HG02870 (cell line): ENCODE measurements around the gene ZCCHC7.
"Not testable (repeated sequence)": the region's sequence is repeated elsewhere in the genome, so short reads cannot be mapped to it uniquely, and the experiment has no call there.

Experiments used
- ATAC-seq: cut with Tn5 transposase; IDR thresholded peaks from one replicate; pipeline ENCODE4 v1.9.1; 2021; ENCODE audit warnings: mild to moderate bottlenecking, moderate library complexity; ENCODE audit not compliant: unreplicated experiment

Gene ZCCHC7

DNA sequence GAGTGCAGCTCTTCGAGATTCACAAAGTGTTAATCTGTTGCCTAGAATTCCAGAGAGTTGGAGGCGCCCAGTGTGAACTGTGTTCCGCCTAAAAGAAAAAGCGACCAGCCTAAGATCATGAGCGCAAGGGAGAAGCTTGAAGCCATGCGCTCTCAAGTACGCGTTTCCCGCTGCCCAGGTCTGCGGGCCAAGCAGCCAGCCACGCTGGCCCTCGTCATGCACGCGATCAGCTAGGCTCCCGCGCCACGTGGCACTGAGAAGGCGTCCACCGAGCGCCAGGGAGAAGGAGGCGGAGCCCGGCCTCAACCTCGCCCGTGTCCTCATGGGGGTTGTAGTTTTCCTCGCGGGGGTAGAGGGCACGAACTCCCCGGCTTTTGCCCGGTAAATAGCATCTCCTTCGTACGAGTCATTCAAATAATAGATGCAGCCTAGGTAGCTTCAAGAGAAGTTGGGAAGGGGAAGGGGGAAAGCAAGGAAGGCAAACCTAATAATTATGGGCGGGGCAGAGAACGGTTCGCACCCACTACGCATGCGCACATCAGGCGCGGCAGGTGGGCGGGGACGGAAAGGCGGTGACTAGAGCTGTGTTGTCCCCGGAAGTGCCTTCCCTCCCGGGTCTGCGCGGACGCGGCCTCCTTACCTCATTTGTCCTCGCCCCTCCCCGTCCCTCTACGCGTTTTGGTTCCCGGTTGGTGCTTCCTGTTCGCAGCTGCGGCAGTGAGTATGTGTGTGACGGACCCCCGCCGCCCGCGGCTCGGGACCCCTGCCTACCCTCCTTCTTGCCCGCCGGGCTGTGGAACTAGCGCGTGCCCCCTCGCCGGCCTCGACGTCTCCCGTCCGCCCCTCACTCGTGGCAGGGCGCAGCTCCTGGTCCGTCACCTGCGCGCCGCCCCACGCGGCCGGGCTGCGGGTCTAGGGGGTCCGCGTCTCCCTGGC is at the start of gene ZCCHC7:
Gene ZCCHC7, plus strand, starts transcription at position 668 of the 936 bp plus-strand sequence.
- peak; percentile 95 for ATAC-seq

DNA sequence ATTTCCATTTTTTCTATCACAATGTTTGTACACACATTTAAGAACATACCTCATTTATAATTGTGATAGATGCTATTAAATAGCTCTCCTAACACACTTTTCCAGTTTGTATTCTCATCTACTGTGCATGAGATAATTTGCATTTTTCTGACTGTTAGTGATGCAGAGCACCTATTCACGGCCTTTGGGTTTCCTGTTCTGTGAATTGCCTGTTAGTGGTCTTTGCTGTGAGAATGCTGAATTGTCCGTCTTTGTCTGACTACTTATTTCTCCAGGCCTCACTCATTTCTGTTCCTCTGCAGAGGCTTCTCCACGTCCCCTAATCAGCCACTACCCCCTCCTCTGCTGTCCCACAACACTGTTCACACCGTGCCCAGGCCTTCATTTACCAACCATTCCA is 45.6 kb upstream of the ZCCHC7 start:
- ATAC-seq: not testable (repeated sequence)

DNA sequence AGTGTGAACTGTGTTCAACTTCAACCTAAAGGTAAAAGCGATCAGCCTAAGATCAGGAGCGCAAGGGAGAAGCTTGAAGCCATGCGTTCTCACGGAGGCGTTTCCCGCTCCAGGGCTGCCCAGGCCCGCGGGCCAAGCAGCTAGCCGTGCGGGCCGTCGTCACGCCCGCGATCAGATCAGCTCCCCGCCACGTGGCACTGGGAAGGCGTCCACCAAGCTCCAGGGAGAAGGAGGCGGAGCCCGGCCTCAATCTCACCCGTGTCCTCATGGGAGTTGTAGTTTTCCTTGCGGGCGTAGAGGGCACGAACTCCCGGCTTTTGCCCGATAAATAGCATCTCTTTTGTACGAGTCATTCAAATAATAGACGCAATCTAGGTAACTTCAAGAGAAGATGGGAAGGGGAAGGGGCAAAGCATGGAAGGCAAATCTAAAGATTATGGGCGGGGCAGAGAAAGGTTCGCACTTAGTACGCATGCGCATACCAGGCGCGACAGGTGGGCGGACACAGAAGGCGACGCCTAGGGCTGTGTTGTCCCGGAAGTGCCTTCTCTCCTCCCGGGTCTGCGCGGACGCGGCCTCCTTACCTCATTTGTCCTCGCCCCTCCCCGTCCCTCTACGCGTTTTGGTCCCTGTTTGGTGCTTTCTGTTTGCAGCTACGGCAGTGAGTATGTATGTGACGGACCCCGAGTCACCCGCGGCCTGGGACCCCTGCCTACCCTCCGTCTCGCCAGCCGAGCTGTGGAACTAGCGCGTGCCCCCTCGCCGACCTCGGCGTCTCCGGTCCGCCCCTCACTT is 40.8 kb upstream of the ZCCHC7 start:
- peak; percentile 87 for ATAC-seq

DNA sequence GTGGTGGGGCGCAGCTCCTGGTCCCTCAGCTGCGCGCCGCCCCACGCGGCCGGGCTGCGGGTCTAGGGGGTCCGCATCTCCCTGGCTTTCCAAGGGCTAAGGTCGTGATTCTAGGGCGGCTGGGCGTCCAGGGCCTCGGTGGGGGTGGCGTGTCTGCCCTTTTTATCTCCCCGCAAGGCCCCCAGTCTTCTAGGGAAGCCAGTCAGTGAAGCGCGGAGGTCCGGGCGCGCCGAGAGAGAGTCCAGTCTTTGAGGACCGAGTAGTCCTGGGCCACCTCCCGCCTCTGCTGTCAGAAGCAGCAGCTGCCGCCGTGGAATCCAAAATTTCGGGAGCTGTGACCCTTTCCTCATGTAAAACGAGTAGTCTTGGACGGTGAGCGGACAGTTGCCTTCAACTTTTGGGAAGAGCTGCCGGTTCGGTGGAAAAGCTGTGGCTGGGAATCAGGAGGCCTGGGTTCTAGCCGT is 40.2 kb upstream of the ZCCHC7 start:
- ATAC-seq: peak; percentile 38

DNA sequence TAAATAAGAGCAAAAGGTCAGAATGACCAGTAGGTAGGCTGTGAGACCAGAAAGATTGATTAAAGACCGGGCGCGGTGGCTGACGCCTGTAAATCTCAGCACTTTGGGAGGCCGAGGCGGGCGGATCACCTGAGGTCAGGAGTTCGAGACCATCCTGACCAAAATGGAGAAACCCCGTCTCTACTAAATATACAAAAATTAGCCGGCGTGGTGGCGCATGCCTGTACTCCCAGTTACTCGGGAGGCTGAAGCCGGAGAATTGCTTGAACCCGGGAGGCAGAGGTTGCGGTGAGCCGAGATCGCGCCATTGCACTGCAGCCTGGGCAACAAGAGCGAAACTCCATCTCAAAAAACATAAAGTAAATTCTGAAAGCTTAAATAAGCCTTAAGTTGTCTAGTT is 38.9 kb upstream of the ZCCHC7 start:
- ATAC-seq: not testable (repeated sequence)

DNA sequence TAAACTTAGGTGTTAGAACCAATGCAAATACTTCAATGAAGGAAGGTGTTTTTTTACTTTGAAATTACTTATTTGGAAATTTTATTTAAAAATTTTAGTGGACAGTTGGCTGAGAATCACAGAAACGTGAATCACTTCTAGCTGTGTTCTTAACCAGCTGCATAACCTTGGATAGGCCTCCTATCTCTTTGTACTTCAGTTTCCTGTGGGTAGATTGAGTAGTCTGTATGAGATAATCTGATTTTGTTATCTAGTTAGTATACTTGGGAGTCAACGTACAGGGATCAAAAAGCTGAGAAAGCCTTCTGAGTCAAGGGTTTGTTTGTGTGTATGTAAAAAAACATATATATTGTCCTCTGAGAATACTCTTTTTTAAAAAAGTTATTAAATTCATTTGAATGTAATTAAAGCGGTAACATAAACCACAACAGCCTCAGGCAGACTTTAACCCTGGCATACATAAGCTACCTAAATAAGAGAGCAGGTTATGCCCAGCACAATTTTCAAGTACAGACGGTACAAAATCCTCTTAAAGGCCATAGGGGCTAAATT is 38.1 kb upstream of the ZCCHC7 start:
- ATAC-seq: no peak

DNA sequence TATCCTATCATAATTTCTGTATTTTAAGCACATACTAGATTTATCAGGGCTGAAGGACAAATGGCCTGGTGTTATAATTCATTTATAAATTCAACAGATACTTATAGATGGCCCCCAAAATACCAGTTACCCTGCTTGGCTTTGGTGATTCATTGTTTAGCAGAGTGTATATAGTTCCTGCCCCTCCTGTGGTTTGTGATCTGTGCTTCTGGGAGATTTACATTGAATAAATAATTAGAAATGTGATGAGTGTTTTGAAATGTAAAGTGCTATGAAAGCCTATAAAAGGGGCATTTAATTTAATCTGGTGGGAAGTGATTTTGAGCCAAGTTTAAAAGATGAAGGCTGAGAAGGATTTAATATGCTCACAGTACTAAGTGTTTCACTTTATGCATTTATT is 36.7 kb upstream of the ZCCHC7 start:
- ATAC-seq: no peak

DNA sequence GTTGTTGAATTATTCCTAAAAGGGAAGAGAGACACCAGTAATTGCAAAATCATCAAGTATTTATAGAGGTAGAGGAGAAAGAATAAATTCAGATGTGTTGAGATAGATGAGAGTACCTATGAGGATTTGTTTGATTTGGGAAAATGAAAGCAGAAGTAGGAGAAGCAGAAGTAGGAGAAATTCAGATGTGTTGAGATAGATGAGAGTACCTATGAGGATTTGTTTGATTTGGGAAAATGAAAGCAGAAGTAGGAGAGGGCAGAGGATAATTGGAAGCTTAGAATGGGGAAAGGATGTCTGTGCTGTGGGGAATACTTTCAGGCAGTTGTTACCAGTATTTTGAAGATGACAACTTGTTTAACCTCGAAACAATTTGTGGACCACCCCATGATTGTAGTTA is 35.1 kb upstream of the ZCCHC7 start:
- ATAC-seq: no peak

DNA sequence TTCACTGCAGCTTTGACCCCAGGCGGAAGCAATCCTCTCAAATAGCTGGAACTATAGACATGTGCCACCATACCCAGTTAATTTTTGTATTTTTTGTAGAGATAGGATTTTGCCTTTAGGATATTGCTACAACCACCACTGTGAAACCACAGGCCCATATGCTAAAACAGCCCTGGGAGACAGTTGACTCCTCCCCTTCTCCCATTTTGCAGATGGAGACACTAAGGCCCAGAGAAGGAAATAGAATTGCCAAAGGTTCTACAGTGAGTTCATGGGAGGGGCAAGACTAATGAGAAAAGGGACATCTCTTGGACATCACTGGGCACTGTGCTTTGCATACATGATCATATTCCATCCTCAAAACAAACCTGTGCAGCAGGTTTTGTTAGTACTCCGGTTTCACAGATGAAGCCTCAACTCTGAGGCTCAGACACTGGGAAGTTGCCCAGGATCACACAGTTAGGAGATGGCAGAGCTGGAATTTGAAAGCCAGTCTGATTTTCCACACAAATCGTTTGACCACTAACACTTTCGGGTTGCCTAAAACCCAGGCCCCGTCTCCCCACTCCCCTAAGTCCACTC is 27.6 kb upstream of the ZCCHC7 start:
- ATAC-seq: not testable (repeated sequence)

DNA sequence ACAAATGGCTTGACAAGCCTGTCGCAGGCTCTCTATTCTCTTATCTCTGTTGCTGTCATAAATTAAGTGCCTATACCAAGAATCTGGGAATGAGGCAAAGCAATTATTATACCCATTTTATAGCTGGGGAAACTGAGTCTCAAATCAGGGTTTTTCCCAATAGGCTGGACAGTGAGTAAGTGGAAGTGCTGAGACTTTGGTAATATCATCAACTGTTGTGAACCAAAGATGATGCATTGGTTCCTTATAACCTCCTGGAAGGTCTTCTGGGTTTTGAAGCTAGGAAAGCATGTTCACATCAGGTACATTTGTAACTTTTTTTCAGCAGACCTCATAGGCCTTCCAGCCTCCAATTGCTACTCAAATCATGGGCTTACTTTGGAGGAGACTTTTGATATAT is 25.6 kb upstream of the ZCCHC7 start:
- ATAC-seq: no peak

DNA sequence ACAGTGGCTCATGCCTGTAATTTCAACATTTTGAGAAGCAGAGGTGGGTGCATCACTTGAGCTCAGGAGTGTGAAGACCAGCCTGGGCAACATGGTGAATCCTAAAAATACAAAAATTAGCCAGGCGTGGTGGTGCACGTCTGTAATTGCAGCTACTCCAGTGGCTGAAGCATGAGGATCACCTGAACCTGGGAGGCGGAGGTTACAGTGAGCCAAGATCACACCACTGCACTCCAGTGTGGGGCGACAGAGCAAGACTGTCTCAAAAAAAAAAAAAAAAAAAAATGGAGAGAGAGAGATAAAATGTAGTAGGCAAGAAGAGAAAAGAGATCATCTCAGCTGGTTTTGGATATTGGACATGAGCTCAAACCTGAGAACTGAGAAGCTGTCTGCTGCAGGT is 23.7 kb upstream of the ZCCHC7 start:
- no peak for ATAC-seq

DNA sequence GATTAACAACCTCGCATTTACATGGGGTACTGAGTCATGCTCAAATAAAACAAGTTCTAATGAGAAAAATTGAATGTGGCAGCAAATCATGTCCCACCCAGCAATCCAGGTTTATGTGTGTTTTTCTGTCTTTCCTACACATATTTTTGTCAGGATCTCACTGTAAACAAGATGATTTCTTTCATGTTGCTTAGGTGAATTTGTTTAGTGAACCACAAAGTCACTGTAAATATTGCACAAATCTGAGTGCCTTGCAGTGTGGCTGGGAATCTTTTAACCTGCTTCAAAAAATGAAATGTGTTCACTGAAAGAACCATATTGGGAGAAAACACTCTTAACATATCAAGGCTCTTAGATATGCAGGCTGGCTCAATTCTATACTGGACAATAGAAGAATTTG is 23.1 kb upstream of the ZCCHC7 start:
- ATAC-seq: no peak

DNA sequence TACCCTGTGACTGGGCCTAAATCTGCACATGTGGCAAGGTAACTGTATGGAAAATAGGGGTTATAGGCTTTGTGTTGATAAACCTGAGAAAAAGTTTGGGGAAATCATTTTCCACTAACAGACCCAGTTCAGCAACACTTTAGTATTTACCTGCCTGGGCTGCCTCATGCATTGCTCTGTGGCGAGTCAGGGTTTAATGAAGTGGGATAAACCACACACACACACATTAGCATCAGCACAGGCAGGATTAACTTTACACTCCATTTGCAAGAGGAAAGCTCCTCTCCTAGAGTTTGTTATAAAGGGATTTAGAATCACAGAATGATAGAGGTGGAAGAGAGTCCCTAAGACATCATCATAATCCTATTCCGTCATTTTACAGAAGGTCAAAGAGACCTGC is 20.0 kb upstream of the ZCCHC7 start:
- ATAC-seq: no peak

DNA sequence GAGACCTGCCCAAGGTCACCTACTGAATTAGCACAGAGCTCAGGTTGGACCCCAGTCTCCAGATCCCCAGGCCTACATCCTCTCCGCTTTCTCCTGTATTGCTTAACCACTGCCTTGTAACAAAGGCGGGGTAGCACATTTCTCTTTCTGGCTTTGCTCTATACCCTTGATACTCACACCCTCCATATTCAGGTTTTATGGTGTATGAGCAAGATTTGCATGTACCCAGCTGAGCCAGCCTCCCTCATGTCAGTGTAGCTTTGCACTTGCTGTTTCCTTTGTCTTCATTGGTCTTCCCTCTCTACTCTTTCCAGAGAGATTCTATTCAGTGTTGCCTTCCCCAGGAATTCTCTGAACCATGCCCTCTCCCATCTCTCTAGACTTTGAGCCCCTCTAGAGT is 19.6 kb upstream of the ZCCHC7 start:
- ATAC-seq: no peak

DNA sequence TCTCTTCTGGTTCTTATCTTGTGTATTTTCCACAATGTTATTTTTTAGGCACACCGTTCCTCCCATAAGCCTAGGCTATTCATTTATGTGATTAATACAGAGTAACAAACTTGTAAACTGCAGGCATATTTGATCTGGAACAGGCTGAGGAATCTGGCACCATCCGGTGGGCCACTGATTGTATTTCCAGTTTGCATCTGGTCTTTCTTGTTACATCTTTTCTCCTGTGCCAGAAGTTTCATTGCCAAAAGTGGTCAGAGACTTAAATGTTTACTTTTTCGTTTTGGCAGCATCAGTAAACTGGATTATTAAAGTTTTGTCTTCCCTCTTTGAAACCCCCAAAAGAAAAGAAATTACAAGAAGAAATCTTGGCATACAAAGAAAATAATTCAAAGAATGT is 17.9 kb upstream of the ZCCHC7 start:
- no peak for ATAC-seq

DNA sequence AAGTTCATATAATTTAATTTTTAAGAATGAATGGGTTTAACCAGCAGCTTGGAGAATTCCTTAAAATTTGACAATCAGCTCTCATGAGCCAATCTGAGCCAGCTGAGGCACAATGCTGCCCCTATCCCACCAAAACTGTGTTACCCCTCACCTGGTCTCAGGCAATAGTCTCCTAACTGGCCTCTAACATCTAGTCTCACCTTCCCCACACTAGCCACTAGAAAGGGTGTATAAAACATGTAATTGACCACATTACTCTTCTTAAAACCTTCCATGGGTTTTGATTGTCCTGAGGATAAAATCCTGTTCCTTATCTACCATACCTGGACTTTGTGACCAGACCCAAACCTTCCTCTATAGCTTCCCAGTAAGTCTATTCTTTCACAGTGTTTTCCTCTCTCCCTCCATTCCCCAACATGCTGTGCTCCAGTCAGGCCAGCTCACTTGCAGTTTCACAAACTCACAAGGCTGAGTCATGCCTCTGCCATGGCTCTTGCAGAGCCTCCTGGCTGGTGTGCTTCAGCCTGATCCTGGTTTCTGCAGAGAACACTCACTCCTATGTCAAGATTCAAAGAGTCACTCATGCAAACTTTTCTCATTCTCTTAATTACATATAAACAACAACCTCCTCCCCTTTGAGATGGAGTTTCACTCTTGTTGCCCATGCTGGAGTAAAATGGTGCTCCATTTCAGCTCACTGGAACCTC is 16.0 kb upstream of the ZCCHC7 start:
- ATAC-seq: no peak

DNA sequence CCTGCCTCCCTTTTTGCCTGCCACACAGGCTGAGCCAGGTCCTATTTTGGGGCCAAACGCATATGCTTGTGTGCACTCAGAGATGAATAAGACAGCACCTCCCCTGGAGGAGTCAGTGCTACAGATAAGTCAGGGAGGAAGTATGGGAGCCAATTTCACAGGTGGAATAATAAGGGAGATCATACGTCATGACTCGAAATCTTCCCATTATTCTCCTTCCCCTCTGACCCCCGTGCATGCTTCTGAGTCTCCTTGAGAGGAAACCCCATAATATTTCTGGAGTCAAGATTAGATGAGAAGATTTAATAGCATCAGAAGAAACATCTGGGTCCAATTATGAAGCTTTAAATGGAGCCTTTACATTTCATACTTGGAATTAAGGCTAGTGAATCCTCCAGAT is 15.1 kb upstream of the ZCCHC7 start:
- ATAC-seq: no peak

DNA sequence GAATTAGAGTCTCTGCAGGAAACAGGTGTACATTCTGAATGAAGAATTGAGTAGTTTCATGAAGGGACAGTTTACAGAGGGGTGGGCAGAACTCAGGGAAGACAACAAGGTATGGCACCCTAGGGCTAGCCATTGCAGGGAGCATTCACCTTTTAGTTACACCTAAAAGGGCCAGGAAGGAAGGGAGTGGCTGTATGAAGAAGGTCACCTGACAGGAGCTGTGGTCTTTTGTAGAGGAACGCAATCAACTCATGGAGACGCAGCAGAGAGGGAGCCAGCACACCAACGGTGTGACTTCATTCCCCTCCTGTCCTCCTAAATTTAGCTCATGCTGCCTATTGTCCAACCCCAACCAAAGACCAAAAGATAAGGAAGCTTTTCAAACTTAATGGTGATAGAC is 12.7 kb upstream of the ZCCHC7 start:
- no peak for ATAC-seq

DNA sequence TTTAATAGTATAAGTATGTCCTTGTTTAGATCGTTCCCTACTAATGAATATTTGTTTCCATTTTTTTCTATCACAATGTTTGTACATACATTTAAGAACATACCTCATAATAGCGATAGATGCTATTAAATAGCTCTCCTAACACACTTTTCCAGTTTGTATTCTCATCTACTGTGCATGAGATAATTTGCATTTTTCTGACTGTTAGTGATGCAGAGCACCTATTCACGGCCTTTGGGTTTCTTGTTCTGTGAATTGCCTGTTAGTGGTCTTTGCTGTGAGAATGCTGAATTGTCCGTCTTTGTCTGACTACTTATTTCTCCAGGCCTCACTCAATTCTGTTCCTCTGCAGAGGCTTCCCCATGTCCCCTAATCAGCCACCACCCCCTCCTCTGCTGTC is 5.9 kb upstream of the ZCCHC7 start:
- not testable (repeated sequence) for ATAC-seq

DNA sequence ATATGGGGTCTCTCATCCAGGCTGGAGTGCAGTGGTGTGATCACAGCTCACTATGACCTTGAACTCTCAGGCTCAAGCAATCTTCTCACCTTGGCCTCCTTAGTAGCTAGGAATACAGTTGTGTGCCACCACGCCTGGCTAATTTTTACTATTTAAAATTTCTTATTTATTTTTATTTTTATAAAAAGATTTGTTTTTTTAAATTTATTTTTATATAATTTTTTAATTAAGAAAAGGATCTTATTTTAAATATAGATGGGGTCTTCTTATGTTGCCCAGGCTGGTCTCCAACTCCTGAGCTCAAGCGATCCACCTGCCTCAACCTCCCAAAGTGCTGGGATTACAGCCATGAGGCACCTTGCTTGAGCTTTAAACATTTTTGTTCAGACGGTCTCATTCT is 2.4 kb upstream of the ZCCHC7 start:
- no peak for ATAC-seq

DNA sequence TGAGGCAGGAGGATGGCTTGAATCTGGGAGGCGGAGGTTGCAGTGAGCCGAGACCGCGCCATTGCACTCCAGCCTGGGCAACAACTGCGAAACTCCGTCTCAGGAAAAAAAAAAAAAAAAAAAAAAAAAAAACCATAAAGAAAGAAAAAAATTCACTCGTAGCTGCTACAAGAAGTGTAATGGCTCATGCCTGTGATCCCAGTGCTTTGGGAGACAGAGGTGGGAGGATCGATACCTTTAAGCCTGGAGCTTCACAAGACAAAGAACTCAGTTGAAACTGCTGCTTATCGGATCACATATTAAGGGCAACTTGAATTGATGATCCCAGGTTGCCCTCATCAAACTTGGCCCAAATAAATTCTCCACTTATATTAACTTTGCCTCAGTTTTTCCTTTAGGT is 1.0 kb upstream of the ZCCHC7 start:
- no peak for ATAC-seq
